ENCODE measurements around the gene RHOA.

DNA sequence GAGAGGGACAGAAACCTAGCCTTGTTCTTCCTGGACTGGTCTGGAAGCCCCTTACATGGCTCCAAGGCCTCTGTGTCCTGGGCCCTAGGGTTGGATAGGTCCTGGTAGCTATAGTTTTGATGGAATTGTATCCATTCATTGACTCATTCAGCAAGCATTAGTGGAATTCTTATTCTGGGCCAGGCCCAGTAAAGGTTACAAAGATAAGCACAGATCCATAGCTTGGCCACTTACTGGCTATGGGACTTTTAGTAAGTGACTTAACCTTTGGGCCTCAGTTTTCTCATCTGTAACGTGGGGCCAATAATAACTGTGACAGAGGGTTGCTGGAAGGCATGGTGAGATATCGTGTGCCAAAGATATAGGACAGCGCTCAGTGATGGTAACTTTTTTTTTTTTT lies 44.7 kb upstream of the RHOA start:
- TF ChIP-seq POLR2AphosphoS5 (IDR thresholded peaks at IDR 0.05): no peak
- TF ChIP-seq, protein P1, sequence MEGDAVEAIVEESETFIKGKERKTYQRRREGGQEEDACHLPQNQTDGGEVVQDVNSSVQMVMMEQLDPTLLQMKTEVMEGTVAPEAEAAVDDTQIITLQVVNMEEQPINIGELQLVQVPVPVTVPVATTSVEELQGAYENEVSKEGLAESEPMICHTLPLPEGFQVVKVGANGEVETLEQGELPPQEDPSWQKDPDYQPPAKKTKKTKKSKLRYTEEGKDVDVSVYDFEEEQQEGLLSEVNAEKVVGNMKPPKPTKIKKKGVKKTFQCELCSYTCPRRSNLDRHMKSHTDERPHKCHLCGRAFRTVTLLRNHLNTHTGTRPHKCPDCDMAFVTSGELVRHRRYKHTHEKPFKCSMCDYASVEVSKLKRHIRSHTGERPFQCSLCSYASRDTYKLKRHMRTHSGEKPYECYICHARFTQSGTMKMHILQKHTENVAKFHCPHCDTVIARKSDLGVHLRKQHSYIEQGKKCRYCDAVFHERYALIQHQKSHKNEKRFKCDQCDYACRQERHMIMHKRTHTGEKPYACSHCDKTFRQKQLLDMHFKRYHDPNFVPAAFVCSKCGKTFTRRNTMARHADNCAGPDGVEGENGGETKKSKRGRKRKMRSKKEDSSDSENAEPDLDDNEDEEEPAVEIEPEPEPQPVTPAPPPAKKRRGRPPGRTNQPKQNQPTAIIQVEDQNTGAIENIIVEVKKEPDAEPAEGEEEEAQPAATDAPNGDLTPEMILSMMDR (IDR thresholded peaks at IDR 0.05): no peak
